Measurements from ENCODE around the gene DNAH7.

DNAH7 gene

DNA sequence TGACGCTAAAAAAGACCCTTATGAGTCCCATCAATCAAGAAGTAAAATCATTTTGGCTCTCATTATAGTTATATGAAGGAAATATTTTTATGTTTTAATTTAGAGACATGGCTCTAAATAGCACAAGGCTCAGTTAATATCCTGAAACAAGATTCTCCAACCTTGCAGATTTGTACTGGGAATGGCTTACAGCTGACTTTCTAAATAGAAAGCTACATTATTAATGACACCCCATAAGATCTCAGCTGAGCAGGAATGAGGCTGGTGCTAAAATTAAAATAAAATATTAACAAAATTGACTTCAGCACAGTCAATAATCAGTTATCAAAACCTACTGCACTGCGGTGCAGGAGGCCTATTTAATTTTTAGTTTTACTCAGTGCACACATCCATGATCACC, 274.8 kb downstream of the DNAH7 start:
- DNase-seq: no peak

DNA sequence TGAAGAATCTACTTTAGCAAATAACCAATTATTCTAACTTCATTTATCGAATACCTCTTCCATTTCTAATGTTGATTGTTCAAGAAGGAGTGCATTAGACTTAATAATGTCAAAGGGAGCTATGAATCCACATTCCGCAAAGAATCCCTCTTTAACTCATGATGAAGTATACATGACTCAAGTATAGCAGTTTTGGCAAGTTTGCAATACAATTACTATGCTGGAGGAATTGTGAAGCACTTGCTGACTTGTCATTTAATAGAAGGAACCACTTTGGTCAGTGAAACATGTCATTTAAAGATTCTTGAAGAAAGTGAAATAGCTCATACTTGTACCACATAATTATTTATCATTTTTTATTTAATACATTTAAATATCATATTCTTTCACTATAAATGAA, 286.5 kb downstream of the DNAH7 start:
- no peak for DNase-seq

DNA sequence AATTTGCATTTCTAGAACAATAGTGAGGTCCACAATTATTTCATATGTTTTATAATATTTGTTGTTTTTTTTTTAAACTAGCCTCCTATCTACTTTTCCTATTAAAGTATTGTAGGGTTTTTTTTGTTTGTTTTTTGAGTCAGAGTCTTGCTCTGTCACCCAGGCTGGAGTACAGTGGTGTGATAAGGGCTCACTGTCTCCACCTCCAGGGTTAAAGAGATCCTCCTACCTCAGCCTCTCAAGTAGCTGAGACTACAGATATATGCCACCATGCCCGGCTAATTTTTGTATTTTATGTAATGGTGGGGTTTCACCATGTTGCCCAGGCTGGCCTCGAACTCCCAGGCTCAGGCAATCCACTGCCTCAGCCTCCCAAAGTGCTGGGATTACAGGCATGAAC, 289.1 kb downstream of the DNAH7 start:
- DNase-seq: no peak

DNA sequence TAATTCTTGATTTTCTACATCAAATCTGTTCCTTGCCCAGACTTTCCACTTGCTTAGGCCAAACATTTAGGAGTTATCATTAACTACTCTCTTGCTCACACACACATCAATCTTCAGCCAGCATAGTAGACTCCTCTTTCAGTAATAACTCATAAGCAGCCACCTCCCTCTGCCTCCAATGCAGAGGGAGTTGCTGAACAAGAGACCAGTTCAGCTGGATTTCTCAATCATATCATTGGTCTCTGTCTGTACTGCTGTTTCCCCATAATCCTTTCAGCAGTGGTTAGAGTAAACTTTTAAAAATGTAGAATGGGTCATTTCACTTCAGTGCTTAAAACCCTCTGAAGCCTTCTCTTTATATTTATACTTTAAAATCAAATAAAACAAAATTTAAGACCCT, 298.7 kb downstream of the DNAH7 start:
- DNase-seq: no peak

DNA sequence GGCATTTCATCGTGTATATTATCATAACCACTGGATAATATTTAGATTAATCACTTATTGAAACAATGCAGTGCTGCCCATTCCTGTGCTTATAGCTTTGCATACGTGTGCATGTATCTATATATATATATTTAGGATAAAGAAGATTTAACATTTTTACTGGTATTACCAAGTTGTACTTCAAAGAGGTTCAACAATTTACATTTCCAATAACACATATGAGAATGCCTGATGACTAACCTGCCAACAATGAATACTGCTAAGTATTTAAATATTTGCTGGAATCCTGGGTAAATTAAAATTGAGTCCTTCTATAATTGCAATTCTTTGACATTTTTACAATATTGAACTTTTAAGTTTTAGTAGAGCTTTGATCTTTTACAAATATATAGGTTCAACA, 300.2 kb downstream of the DNAH7 start:
- DNase-seq: no peak

DNA sequence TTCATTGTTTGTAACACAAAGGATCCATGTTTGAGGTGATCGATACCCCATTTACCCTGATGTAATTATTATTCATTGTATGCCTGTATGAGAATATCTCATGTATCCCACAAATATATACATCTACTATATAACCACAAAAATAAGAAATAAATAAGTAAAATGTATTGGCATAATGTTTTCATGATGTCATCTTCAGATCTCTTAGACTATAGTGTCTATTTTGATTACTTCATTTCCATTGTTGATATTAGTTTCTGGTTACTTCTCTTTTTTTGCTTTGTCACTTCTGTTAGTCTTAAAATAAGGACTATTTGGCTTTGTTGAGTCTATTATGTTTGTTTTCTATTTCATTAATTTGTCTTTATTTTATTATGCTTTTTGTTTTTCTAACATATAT, 301.9 kb downstream of the DNAH7 start:
- DNase-seq: no peak

DNA sequence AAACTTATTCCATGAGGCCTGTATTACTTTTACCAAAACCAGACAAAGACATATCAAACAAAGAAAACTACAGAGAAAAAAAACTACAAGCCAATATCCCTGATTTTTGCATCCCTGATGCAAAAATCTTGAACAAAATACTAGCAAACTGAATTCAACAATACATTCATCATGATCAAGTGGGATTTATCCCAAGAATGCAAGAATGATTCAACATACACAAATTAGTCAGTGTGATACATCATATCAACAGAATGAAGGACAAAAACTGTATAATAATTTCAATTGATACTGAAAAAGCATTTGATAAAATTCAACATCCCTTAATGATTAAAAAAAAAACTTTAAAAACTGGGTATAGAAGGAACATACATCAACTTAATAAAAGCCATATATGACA, 304.8 kb downstream of the DNAH7 start:
- DNase-seq: no peak

DNA sequence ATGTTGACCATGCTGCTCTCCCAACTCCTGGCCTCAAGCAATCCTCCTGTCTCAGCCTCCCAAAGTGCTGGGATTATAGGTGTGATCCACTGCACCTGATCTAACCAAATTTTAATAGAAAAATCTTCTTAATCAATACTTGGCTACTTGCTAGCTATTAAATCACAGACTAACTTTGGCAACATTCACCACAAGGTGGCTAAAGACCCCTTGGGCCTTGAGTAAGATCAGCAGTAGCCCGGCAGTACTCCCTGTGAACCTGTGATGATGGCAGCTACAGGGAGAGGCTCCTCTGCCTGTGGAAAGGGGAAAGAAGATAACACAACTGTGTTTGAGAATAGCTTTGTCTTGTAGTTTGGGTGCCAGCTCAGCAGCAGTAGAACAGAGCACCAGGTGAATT, 308.8 kb downstream of the DNAH7 start:
- no peak for DNase-seq

DNA sequence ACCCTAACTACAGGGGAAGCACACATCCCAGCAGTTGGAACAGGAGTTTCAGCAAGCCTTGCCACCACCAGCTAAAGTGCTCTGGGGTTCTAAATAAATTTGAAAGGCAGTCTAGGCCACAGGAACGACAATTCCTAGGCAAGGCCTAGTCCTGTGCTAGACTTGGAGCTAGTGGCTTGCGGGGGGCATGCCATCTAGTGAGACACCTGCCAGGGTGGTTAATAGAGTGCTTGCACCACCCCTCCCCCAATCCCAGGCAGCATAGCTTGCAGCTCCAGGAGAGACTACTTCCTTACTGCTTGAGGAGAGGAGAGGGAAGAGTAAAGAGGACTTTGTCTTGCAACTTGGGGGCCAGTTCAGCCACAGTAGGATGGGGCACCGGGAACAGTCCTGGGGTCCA, 309.8 kb downstream of the DNAH7 start:
- no peak for DNase-seq

DNA sequence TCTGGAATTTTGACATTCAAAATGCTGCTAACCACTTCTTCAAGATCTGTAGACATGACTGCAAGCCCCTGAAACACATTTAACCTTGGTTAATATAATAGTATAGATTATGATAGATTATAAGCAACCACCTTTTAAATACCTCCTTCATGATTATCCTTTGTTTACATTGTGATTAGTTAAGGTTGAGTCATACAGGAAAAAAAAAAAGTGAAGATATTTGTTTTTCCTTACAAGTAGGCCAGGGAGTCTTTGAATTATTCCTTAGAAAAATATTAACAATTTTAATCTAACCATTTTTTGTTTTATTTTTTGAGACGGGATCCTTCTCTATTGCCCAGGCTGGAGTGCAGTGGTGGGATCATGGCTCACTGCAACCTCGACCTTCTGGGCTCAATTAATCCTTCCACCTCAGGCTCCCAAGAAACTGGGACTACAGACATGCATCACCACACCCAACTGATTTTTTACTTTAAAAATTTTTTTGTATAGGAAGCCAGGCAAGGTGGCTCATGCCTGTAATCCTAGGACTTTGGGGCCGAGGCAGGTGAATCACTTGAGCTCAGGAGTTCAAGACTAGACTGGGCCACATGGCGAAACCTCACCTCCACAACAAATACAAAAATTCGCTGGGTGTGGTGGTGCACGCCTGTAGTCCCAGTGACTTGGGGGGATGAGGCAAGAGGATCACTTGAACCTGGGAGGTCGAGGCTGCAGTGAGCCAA, 312.3 kb downstream of the DNAH7 start:
- DNase-seq: no peak

DNA sequence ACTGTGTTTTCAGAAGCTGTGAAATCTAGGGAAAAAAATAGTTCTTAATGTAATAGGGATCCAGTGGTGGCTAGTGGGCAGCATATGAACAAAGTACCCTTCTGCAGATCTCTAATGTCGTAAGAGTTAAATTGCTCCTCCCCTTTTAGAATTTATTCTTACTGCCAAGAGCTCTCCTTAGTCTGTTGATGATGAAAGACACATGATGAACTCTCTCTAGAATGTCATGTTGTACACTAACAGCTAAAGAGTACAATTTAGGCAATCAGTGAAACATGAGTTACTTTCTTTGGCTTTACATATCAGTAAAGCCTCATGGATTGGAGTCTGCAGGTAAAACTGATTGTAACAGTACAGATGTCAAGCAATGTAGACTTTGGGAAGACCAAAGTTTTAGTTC, 327.4 kb downstream of the DNAH7 start:
- DNase-seq: no peak

DNA sequence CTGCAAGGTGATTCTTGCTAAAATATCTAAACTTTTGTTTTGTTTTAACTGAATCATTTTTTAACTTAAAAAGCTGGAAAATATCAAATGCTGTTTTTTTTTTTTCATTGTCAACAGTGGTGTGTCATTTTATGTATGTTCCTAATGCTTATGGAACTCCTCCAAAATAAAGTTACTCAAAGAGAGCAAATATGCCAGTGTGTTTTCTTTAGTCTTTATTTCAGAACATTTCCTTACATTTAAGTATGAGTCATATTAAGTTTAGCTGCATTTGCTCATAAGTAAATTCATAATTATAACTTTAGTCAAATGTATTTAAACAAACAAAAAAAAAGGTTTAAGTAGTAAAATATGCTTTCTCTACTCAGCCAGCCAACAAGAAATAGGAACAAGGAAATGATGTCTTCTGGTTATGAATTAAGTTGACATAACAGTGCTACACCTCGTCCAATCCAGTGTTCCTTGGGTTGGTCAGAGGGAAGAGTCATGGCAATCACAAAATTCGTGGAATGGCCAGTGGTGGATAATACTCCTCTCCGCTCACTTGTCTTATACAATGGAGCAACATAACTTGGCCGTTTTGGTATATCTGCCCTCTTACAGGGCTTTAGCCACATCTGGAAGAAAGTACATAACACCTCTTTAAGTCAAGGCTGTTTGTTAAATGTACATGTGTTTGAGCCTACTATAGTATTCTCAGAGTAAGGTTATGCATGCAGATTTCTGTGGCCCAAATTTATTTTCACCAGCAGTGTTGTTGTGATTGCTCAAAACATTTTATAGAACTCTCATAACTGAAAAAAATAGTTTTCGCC, 330.9 kb downstream of the DNAH7 start:
- DNase-seq: no peak

DNA sequence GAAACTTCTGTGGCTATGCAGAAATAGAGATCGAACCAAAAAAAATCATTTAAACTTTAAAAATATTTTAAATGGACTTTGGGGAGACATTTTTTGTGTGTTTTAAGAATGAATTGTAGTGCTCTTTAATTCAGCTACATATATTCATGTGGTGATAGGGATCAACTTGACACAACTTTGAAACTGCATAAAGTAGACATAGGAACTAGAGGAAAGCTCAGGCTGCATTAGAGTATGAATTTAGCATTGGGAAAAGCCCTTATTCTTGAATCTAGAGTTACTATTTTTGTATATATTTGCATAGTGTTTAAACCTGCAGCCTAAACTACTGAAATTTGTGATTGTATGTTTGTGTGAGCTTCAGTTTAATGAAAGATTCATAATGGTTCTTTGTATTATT, 333.3 kb downstream of the DNAH7 start:
- no peak for DNase-seq

DNA sequence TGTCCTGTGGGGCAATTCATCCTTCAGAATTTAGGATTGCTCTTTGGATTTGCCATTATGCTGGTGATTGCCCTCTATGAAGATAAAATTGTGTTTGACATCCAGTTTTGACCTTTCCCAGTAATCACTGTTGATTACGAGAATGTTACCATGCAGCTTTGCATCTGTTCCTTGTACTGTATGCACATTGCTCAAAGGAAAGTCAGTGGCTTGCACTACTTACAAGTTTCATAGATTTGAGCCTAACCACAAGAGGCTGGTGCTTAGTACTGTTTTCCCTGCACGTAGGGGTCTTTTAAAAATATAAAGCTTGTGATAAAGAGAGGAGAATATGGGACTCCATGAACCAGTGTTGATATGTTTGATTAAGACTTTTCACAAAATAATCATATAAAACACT, 333.7 kb downstream of the DNAH7 start:
- no peak for DNase-seq

DNA sequence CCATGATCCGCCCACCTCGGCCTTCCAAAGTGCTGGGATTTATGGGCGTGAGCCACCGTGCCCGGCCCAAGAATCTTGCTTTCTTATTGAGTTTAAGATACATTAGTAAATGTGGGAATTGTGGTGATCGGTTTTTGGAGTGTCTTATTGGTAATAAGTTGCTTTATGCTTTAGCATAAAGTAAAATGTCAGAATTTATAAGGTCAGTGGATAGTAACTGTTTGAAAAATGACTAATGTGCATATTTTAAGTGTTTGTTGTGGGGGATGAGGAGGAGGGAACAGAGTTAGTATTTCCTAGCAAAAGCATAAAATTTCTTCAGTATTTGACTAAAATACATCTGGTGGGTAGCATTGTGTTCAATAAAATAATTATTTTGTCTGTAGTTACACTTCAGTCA, 334.2 kb downstream of the DNAH7 start:
- no peak for DNase-seq

DNA sequence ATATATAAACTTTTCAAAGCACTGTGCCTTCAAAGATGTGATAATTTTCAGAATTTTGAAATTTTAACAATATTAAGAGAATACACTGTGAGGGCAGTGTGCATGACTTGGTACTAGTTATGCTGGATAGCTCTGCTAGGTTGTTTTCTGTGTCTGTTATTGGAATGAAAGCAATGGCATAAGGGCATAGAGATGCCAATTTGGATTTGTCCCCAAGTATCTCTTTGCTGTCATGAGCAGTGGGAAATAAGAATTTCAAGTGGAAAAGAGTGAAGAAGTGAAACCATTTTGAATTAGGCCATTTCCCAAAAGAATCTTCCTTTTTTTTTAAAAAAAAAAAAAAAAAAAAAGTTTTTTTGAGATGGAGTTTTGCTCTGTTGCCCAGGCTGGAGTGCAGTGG, 334.8 kb downstream of the DNAH7 start:
- DNase-seq: no peak

DNA sequence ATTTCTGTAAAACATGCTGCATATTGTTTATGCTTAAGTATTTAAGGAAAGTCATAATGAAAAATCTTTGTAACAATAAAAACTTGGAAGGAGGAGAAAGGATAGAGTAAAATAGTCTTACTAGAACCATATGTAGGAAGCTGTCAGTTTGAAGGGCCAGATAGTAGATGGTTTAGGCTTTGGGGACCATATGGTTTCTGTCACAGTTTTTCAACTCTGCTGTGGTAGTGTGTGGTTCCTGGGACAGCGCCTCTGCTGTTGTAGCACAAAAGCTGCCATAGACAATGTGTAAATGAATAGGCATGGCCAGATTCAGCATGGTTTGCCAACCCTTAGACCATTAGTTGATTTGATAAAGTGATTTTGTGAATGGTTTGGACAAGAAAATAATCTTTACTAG, 336.1 kb downstream of the DNAH7 start:
- no peak for DNase-seq

DNA sequence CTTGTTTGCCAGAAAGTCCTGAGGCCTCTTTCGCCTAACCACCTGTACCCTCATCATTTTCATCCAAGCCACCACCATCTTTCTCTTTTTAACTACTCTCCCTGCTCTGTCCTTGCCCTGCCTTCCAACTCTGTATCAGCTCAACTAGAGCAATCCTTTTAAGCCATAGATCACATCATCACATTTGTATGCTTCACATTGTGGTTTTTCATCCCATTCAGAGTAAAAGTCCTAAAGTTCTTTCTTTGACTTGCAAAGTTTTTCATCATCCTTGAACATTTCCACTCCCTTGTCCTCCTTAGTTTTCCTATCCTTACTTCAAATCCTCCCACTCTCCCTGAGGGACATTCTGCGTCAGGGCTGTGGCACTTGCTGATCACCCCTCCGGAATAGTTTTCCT, 337.7 kb downstream of the DNAH7 start:
- DNase-seq: no peak

DNA sequence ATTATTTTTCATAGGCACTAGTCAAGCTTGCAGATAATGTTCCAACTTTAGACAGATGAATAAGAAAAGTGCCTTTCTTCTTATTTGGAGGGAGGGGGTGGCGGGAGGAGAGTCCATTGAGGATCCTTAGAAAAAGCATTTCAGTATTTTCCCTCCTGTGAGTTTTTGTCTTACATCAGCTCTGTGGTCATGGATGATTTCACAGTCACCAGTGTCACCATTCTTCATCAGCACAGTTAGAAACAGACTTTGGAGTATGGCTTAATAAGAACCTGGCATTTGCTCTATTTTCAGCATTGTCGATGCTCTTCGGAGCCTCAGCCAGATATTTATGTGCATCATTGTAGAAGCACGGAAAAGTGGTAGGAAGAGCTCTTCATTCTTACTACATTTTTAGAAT, 341.5 kb downstream of the DNAH7 start:
- DNase-seq: no peak

DNA sequence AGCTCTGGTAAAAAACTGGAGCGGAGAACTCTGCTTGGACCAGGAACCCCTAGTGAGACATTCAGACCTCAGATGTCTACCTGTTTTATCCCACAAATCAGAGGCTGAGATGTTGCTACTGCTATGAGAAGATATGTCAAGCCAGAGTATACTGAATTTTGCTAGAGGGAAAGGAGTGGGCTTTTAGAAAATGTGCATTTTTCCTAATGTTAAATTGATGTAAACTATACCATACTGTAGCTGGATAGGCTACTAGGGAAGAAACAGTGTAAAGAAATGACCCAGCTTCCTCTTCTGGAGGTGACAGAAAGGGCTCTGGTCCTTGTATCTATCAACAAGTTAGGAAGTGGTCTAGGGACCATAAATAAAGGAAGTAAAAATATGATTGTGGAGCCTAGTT, 346.6 kb downstream of the DNAH7 start:
- DNase-seq: no peak

DNA sequence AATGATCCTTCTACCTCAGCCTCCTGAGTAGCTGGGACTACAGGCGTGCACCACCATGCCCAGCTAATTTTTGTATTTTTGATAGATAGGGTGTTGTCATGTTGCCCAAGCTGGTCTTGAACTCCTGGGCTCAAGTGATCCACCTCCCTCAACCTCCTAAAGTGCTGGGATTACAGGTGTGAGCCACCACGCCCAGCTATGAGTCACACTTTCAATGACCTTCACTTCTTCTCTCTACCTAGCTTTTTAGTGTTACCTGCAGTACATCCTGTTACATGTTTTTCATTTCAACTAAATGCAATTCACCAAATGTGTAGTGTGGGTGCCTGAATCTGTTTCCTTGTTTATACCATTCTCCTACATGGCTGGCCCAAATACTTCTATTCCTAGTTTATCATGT, 347.6 kb downstream of the DNAH7 start:
- DNase-seq: no peak

DNA sequence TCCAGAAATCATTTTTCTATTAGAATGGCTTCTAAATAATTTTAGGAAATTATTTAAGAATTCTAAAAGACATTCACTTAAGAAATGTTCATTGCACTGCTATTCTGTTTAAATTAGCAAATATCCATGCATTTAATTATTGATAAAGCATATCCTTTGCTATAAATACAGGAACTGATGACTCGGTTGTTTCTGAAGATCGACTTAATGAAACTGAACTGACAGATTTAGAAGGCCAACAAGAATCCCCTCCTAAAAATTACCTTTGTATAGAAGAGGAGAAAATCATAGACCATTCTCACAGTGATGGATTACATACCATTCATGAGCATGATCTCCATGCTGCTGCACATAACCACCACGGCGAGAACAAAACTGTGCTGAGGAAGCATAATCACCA, 352.2 kb downstream of the DNAH7 start:
- no peak for DNase-seq

DNA sequence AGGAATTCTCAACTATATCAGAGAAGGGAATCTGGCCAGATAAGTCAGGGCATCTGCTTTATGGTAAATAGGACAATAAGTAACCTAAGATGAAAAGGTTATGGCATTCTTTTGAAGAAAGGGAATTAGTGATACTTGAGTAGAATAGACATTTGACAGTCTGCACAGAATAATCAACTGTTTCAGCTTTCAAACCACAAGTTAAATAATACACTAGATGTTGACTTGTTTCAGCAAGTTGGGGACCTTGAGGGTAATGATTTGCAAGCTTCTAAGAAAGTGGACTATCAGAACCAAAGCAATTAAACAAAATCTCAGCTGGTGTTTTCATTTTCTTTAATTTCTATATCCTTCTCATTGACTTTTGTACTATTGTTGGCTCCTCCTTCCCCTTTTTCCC, 357.2 kb downstream of the DNAH7 start:
- no peak for DNase-seq

DNA sequence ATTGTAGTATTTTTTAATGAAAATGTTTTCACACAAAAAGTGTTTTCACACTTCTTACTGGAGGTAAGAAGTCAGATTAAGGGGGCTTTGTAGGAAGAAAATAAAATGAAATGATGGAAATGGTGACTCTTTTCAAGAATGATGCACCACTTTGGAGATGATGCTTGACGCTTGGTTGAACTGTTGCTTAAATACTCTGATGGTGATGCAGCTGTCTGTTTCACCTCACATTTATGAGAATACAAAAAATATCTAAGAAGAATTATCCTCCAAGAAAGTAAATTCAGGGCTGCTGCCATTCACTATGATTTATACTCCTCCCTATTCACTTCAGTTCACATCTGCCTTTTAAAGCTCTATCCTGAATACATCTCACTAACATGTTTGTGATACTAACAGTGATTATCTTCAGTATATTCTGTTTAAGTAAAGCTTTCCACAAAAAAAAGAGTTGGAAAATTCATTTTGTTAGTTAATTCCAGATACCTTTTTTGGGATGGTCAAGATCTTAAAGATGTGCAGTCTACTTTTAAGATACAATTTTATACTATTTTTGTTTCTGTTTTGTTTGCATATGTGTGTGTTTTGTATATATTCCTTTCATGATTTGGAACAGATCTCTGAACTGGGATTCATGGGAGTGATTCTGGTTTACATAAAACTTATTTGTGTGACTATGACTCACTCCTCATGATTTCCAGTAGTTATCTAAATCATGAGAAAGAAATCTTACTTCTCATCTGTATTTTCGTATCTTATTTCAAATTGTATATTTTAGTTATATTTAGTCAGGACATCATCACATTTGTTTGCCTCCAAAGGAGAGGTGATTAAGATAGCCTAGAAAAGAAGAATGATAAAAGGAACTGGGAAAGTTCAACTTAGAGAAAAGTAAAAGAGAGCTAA, 358.5 kb downstream of the DNAH7 start:
- DNase-seq: no peak
